ENCODE data around the gene B4GALT1.
A peak's percentile ranks its signal among the peaks of the same experiment; 100 is the strongest.

B4GALT1 gene

DNA sequence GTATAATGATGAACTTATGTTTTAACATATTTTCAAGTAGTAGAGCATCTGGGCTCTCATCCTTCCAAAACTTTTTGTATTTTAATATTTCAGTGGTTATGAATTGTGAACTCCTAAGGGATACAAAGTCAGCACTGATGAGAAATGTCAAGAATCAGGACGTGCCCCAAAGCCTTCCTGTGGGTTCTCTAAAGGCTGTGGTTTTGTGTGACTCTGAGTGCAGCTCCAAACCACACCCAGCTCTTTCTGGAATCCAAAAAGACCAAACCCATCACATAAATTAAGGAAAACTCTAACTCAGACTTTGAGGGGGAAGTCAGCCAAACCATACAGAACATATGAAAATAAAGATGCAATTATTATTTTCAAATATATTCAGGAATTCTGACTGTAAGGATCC is 49.8 kb downstream of the B4GALT1 start:
- peak; percentile 57 for DNase-seq

DNA sequence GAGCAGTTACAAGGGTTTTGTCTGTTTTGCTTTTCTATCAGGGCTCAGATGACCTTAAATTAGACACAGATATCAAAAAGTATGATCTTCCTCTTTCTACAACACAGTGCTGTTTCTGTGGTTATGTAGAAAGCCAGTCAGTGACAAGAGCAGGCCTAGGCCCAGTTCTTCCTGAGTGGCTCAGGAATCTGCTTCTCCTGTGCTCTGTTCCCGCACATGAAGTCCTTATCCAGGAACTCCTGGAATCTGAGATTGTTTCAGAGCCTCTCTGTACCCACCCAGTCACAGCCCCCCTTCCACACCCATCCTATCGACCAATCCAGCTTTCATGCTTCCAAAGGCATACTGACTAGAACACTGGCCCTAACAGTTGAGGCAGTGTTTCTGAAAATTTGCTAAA is 50.3 kb downstream of the B4GALT1 start:
- DNase-seq = peak; percentile 43

DNA sequence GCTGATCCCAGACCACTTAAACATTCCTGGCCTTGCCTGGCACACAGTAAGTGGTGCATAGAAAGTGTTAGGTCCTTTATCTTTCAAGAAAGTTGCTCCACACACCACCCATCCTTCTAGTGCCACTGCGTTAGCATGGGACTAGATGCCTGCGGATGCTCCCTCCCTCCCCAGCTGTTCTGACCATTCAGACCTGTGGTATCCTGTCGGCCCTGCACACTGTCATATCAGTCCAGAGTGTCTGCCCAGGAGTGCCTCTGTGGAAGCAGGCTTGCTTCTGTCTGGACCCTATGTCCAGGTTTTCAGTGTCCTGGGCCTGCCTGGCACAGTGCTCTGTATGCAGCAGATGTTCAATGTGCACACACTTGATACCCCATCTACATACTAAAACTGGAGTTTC is 52.4 kb downstream of the B4GALT1 start:
- no peak for DNase-seq

DNA sequence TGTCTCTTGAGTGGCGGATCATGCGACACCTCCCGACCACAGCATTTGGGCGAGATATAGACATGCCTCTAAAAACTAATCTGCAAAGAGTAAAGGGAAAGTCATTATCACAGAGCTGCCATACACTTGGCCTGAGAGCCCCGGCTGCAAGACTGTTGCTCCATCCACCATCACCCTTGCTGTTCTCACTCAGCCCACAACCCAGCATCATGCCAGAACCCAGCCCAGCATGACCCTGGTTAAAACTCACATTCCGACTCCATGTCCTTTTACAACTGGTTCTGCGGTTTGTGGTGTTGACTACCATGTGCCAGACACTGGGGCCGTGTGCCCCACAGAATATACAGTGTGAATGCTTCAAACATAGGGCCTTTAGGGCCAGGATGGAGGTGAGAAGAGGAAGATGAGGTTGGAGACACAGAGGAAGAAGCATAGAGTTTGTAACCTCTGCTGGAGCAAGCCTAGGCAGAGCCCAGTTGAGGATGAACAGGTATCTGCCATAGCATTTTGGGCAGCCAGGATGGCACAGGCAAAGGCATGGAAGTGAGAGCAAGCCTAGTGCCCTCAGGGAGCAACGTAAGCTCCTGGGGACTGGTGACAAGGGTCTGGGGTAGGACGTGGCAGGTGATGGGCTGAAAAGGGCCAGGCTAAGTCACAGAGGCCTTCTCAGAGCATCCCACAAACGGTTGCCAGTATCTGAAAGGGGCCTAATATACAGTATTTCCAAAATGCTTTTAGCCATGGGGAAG is 53.2 kb downstream of the B4GALT1 start:
- no peak for DNase-seq

DNA sequence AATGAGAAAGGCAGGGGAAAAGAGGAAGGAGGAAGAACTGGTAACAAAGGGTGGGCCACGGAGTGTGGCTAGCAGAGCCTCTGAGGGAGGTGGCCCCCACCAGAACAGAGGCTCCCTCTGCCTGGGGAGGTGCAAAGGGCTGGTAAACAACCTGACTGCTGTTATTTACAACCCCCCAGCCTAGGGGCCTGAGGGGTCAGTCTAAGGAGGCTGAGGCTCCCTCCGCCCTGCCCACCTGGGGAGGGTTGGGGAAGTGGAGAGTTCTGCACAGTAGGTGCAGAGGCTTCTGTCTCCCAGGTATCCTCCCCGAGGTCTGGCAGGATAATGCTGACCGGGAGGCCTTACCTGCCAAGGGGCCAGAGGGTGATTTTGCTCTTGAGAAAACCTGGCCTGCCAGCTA is 55.0 kb downstream of the B4GALT1 start:
- no peak for DNase-seq

DNA sequence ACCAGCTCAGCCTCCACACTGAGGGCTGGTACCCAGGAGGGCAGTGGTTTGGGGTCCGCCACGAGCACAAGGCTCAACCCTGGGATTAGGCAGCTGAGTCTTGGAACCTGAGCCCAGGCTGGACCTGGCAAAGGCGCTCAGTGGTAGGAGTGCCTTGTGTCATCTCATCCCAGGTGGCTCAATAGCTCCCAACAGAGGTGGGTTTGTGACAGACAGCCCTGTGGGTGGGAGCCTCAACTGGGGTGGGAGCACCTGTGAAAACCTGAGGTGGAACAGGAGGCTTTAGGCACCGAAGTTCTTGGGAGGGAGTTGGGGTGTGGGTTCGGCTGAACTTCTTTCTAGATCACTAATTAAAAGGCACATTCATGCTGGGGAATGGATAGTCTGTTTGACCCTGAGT is 55.5 kb downstream of the B4GALT1 start:
- DNase-seq = no peak

DNA sequence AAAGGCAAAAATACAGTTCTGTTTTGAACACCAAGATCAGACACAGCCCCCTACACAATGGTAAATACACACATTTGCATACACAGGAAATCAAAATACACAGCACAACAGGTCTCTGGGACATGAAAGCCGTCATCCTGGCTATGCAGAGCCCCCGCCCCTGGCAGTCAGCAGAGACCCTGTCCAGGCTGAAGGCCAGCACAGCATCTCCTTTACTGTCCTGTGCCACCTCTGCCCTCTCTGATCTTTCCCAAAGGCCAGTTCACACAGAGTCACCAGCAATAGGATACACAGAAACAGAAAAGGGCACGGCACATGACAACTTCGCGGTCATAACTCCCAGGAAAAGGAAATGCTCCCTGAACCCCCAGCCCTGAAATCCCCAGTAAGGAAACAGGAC is 56.5 kb downstream of the B4GALT1 start:
- no peak for DNase-seq

DNA sequence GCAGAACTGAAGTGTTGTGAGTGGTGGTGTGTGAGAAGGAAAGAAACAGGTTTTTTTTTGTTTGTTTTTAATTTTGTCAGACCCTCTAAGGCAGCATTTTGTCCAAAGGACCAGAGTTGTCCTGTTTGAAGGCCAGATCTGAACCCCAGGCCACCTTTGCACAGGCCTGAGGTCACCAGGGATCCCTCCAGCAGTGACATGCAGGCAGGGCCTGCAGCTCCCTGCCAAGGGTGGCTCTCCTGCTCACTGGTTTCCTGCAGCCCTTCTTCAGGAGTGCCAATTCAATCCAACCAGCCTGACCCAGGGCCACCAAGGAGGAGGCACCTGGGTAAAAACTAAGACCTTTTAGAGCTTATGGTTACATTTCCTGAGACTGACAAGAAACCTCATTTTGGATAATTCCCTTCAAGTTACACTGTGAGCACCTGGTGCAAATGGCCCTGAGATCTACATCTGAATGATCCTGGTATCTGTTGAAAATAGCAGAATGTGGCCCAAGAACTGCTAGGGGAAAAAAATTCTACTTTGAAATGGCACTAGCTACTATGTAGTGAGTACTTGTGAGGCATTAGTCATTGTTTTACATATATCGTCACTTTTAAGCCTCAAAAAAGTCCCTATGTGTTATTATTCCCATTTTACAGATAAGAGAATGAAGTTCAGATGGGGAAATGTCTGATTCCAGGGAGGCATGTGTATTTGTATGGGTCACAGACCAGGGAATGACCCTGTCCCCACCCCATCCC is 57.1 kb downstream of the B4GALT1 start:
- no peak for DNase-seq

DNA sequence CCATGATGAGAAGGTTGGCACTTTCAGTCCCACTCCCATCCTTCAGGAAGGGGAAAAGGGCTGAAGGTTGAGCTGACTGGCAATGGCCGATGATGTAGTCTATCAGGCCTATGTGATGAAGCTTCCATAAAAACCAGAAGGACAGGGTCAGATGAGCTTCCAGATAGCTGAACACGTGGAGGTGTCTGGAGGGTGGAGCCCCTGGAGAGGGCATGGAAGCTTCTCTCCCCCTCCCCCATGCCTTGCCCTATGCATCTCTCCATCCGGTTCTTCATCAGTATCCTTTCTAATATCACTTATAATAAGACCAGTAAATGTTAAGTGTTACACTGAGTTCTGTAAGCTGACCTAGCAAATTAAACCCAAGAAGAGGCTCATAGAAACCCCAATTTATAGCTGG is 58.0 kb downstream of the B4GALT1 start:
- no peak for DNase-seq

DNA sequence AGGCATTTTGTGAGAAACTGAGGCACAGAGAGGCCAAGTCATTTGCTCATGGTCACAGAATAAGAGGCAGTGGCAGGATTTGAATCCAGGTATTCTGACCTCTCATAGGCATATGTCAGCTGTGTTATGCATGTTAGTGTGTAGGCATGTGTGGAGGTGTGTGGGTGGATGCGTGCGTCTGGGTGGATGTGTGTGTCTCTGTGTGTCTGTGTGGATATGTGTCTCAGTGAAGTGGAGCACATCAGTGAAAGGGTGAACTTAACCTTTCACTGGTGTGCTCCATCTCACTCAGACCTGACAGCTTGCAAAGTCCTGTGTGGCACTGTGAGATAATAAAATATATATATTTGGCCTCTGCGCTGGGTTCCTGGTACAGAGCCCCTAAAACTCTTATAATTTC is 58.7 kb downstream of the B4GALT1 start:
- no peak for DNase-seq

DNA sequence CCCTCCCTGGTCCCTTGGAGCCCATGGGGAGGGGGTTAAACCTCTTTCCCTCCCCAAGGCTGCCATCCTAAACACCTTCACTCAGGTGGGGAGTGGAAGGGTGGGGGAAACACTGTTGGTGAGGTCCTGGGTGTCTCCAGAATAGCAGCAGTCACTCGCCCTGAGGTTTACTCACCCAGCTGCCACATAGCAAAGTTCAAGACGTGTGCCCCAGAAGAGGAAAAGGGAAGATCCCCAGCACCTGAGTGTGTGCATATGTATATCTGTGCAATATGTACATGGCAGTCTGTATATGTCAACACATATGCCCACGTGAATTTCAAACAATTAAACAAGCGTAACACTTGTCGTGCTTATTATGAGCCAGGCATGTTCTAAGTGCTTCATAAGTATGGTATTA is 59.4 kb downstream of the B4GALT1 start:
- DNase-seq = no peak

DNA sequence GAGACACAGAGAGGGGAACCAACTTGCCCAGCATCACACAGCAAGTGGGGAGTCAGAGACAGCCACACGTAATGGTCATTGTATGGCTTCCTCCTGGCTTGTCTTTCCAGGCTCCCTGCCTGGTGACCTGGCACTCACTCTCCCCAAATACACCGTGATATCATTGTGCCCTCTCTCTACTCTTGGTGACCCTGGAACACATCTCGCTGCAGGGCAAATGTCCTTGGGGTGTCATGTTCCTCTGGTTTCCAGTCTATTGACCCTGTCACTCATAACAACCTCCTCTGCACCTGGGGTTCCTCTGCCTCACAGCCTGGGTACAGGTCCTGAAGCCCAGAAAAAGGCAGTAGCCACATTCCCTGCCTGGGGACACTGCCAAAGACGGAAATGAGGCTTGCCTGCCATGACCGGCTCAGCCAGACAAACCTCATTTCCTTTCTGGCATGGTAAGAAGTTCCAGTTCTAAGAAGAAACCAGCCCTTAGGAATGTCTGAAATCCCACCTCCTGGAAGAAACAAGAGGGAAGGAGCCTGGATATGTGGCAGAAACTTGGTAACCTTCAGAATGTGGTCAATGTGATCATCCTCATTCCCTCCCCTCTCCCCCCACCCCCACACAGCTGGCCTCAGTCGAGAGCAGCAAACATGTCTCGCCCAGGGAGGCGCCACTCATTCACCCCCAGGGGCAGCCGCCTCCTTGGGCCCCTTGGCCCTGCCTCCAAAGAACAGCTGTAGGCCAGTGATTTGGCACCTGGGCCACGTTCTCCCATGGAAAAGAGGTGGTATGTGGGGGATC is 60.1 kb downstream of the B4GALT1 start:
- DNase-seq = no peak

DNA sequence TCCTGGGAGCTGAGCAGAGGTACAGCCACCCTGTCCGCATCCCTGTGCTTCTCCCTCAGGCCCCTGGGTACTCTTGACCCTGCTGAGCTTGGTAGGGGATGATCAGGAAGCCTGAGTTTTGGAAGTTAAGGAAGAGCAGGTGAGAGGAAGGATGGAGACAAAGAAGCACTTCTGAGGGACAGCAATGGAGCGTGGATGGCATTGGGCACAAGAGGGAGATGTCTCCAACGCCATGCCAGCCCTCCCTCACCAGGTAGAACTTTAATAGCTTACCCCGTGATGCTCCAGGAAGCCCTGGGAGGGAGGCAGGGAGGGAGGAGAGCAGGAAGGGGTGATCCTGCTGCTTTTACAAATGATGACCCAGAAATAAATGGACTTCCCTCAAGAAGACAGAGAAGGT is 60.8 kb downstream of the B4GALT1 start:
- no peak for DNase-seq

DNA sequence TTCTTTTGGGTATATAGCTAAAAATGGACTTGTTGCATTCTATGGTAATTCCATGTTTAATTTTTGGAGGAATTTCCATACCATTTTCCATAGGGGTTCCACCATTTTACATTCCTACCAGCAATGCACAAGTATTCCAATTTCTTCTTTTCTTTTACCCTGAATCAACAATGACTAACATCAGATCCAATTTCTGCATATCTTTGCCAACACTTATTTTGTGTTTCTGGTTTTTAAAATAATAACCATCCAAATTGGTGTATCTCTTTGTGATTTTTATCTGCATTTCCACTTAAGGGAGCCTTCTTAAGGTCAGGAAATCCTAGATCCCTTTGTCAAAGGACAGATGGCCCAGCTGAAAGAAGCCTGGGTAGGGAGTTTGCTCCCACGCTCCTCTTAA is 61.2 kb downstream of the B4GALT1 start:
- DNase-seq = no peak

DNA sequence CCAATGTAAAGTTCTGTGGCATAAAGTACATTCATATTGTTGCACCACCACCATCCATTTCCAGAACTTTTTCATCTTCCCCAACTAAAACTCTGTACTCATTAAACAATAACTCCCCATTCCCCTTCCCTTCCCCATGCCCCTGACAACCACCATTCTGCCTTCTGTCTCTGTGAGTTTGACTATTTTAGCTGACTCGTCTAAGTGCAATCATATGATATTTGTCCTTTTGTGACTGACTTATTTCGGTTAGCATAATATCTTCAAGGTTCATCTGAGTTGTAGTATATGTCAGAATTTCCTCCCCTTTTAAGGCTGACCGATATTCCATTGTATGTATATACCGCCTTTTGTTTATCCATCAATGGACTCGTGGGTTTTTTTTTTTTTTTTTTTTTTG is 61.6 kb downstream of the B4GALT1 start:
- no peak for DNase-seq

DNA sequence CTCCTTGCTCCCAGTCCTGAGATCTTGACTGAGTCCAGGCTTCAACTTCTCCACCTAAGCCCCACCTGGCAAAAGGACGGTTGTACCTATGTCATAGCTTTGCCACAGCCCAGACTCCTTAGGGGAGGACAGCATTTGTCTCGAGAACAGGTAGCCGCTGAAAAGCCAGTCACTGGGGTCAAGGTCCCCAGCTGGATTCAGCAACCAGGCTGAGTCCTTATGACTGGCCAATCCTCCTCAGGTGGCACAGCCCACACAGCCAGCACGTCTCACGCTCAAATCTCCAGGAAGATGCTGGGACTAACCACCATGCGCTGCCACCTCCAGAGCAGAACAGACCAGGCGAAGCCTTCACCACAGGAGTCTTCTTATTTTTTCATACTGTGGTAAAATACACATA is 62.7 kb downstream of the B4GALT1 start:
- DNase-seq = no peak

DNA sequence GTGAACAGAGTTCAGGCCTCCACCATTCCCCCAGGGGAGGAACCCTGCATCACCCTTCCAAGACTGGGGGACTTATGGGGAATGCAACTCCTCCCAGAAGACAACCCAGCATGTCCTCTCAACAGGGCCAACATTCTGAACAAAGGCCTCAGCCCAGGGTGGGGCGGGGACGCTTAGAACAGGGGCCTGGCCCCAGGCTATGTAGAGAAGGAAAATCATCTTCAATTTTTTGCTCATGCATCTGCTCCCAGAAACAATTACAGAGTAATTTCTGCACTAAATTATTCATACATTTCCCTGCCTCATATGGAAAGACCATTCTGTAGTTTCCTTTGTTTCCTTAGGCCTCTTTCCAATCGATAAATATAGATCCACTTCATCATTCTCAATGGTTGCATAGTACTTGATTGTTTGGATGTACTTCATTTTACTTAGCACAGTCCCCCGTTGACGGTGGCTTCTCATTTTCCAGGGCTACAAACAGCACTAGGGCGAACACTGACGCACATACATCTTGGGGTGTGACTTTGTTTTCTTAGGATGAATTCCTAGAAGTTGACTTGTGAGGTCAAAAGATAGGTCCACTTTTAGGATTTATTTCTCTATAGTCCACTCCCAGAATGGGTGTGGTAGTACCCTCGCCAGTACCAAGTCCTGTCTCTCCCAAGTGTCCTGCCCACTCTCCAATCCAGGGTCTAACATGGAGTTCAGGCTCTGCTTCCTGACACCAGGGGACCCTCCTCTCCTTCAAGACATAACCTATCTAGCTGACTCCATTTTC is 63.4 kb downstream of the B4GALT1 start:
- no peak for DNase-seq

DNA sequence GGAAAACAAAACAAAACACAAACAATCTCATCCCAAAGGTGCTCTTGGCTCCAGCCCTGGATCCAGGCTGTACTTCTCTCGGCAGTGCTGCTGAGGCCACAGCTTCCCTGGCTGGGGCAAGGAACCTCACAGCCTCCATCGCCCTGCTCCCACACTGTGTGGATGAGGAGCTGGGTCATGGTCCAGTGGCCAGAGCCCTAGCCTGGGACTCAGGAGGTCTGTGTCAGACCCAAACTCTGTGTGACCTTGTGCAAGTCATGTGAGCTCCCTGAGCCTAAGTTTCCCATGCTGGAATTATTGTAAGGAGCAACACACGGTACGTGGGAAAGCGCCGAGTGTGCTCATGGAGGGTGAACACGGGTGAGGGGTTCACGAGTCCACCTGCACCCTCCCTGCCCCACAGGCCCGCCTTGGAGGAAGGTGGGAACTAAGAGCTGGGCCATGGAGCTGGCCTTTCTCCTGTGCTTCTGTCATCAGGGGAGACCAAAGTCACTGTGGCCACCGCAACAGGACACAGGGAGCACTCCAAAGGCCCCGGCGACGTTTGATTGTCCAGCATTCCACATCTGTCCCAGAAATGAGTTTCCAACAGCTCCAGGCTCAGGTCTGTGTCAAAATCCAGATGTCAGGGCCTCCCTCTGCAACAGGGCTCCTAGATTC is 64.5 kb downstream of the B4GALT1 start:
- DNase-seq = no peak

DNA sequence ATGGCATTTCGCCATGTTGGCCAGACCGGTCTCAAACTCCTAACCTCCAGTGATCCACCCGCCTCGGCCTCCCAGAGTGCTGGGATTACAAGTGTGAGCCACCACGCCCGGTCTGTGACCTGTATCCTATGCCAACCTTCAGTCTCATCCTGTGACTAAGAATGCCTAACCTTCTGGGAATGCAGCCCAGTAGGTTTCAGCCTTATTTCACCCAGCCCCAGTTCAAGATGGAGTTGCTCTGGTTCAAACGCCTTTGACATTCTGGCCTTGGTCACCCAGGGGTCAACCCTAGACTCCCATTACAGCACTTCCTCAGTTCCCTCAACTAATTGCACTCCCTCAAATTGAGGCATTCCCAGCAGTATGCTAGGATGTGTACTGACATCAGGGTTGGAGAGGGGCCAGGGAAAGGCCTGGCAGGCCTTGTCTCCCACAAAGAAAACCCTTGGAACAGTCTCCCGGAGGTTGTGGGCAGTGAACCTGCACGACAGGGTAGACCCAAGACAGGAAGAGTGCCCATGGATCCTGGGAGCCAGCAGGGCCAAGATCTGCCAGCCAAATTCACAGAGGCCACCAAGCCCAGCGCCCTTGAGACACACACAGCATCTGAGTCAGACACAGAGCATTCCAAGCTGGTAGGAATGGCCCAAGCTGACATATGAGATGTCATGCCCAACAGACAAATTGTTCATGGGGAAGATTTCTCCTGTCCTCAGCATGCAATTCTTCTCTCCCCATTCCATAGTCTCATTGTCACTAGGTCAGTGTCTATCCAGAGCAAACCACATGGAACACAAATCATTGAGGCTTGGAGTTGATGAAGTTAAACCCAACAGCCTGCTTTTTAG is 65.8 kb downstream of the B4GALT1 start:
- DNase-seq = no peak

DNA sequence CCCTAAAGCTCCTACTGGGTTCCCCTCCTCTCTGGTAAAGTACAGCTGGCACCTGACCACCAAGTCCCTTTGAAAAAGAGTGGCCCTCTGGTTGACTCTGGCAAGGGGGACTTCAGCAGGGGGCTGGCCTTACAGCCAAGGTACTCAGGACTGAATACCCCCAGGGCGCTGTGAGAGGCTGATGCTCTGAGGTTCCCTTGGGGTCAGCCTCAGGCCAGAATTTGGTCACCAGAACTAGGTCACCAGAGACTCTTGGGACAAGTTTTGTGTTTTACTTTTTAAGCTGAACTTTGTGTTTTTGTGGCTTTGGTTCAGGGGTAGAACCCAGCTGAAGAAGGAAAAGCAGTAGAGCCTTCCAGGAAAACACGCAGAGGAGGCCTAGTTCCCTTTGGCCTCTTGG is 67.4 kb downstream of the B4GALT1 start:
- DNase-seq = no peak

DNA sequence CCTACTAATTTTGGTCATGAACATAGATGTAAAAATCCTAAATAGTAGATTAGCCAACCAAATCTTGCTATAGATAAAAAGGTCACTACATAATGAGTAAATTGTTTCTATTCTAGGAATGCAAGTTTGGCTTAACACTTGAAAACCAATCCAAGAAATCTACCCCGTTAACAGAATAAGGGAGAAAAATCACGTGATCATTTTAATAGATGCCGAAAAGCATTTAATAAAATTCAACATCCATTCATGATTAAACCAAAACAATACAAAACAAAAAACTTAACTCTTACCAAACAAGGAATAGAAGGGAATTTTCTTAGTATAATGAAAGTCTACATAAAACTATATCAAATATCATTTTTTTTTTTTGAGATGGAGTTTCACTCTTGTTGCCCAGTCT is 69.9 kb downstream of the B4GALT1 start:
- no peak for DNase-seq

DNA sequence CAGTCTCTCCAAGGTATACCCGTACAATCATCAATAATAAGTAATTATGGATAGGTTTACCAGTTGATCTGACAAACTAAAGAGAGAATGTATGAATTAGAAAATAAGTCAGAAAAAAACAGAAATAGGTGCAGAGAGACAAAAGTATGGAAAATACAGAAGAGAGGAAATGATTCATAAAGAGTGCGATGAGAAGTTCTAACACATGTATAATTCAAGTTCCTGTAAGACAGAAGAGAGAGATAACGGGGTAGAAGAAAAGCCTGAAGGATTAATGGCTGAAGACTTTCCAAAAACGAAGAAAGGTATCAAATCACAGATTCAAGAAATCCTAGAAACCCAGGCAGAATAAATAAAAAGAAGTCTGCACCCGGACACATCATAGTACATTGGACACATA is 74.5 kb downstream of the B4GALT1 start:
- DNase-seq = no peak
